ENCODE data around the gene PCDHGB4.
"Not testable (repeated sequence)": the region's sequence is repeated elsewhere in the genome, so short reads cannot be mapped to it uniquely, and the experiment has no call there.

The PCDHGB4 gene

GRCh38 chr5:141366016-141366896 lies 21.2 kb upstream of the PCDHGB4 start:
- DNase-seq (ENCODE audit: low spot score) = no peak

GRCh38 chr5:141369994-141370848 lies 17.3 kb upstream of the PCDHGB4 start, which contains the start of gene PCDHGB3:
Gene PCDHGB3, plus strand, starts transcription at chr5:141370242. Its CDS starts 153 bp downstream, at chr5:141370395.
- DNase-seq (ENCODE audit: low spot score) = no peak

GRCh38 chr5:141371572-141372475 lies 15.7 kb upstream of the PCDHGB4 start:
- DNase-seq (ENCODE audit: low spot score) = no peak

GRCh38 chr5:141373673-141374317 lies 13.7 kb upstream of the PCDHGB4 start, which contains the start of gene PCDHGA6:
Gene PCDHGA6, plus strand, starts transcription at chr5:141373891. Its CDS starts 193 bp downstream, at chr5:141374084.
- no peak for DNase-seq (ENCODE audit: low spot score)

- no peak for DNase-seq (ENCODE audit: low spot score)
Observed at GRCh38 chr5:141374627-141375026, 12.9 kb upstream of the PCDHGB4 start.

GRCh38 chr5:141375444-141376155 lies 11.9 kb upstream of the PCDHGB4 start:
- not testable (repeated sequence) for DNase-seq (ENCODE audit: low spot score)

GRCh38 chr5:141382469-141383294 lies 4.8 kb upstream of the PCDHGB4 start, which contains the start of gene PCDHGA7:
Gene PCDHGA7, plus strand, starts transcription at chr5:141382742. Its CDS starts 158 bp downstream, at chr5:141382900.
- DNase-seq (ENCODE audit: low spot score) = no peak

- no peak for DNase-seq (ENCODE audit: low spot score)
Observed at GRCh38 chr5:141383345-141383744, 4.2 kb upstream of the PCDHGB4 start.

GRCh38 chr5:141384471-141385267 lies 2.8 kb upstream of the PCDHGB4 start:
- no peak for DNase-seq (ENCODE audit: low spot score)

- no peak for DNase-seq (ENCODE audit: low spot score)
Observed at GRCh38 chr5:141388661-141389060, 1.2 kb downstream of the PCDHGB4 start.

- DNase-seq (ENCODE audit: low spot score) = no peak
Observed at GRCh38 chr5:141389153-141390042, 1.9 kb downstream of the PCDHGB4 start.

- no peak for DNase-seq (ENCODE audit: low spot score)
Observed at GRCh38 chr5:141392429-141393198, 5.1 kb downstream of the PCDHGB4 start, which contains the start of gene PCDHGA8. Gene PCDHGA8, plus strand, starts transcription at chr5:141392633. Its CDS starts 181 bp downstream, at chr5:141392814.

- no peak for DNase-seq (ENCODE audit: low spot score)
Observed at GRCh38 chr5:141393267-141393666, 5.8 kb downstream of the PCDHGB4 start.

- DNase-seq (ENCODE audit: low spot score) = not testable (repeated sequence)
Observed at GRCh38 chr5:141394401-141395187, 7.1 kb downstream of the PCDHGB4 start.

GRCh38 chr5:141397756-141398551 lies 10.5 kb downstream of the PCDHGB4 start, which contains the start of gene PCDHGB5:
Gene PCDHGB5, plus strand, starts transcription at chr5:141397947. Its CDS starts 181 bp downstream, at chr5:141398128.
- not testable (repeated sequence) for DNase-seq (ENCODE audit: low spot score)
